Omental fat pad (tissue), 4 donors: ENCODE results near the gene SIRT1. TPM values are rescaled to one million over a fixed set of nuclear protein-coding genes. Genes with fewer than 3 reads are reported as not detected.

Source experiments
- ATAC-seq: fragments of 150-250 bp; one replicate; pipeline ENCODE4 v1.9.1; 2016; ENCODE audit warnings: mild to moderate bottlenecking, moderate library complexity; ENCODE audit not compliant: low FRiP score
- DNase-seq: peaks from one replicate; pipeline ENCODE4 v3.0.0-alpha.2; 2019; ENCODE audit warnings: low spot score
- total RNA-seq, 4 donors: library from RNA; depleted of rRNA; stranded (reverse); fragments of >200 nt; gene quantifications; one replicate each; pipeline ENCODE4 v1.1.0, GENCODE V29; 2016
- TF ChIP-seq, protein P1 (sequence below), 3 donors: fragments of 450-650 bp; IDR thresholded peaks; one replicate each; pipeline ENCODE4 v1.5.1; 2016 to 2017; ENCODE audit warnings: antibody characterized with exemption in 3 of 3, mild to moderate bottlenecking in 3 of 3, moderate library complexity in 2 of 3

Gene SIRT1
- total RNA-seq, 4 donors from 2014 or later, result 19.1 to 38.8 (median 29.7) TPM

DNA sequence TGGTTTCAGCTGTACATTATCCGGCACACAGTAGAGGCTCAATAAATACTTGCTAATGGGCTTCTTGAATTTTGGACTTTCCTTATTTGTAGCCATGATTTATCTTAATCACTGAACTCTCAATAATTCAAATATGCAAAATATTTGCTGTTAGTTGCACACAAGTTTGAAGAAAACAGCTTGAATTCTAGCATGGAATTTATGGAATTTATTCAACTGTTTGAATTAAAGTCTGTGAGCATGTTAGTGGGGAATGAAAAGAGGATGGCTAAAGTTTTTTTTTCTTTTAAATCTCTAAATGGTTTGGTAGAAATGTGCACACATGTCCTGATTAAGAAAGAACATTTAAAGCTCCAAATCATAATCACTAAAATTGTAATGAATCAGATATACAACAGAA is 42.5 kb downstream of the SIRT1 start:
- TF ChIP-seq, protein P1, sequence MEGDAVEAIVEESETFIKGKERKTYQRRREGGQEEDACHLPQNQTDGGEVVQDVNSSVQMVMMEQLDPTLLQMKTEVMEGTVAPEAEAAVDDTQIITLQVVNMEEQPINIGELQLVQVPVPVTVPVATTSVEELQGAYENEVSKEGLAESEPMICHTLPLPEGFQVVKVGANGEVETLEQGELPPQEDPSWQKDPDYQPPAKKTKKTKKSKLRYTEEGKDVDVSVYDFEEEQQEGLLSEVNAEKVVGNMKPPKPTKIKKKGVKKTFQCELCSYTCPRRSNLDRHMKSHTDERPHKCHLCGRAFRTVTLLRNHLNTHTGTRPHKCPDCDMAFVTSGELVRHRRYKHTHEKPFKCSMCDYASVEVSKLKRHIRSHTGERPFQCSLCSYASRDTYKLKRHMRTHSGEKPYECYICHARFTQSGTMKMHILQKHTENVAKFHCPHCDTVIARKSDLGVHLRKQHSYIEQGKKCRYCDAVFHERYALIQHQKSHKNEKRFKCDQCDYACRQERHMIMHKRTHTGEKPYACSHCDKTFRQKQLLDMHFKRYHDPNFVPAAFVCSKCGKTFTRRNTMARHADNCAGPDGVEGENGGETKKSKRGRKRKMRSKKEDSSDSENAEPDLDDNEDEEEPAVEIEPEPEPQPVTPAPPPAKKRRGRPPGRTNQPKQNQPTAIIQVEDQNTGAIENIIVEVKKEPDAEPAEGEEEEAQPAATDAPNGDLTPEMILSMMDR (IDR thresholded peaks at IDR 0.05), result no peak
- ATAC-seq (no peak), DNase-seq (no peak)

DNA sequence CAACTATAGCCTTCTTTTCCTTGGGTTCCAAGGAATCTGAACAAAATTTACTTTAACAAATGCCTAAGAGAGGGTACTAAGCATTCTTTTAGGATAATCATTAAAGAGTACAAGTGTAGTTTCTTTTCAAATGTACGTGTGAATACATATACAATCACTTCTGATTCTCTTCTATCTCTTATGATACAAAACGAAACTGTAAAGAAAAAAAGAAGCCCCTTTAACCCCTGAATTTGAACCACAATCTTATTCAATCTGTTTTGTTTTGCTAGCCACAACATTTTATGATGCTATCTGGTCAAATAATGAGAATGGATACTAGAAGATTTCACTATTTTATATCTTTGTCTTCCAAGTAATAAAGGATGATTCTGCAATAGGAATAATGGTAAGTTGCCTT is 48.7 kb downstream of the SIRT1 start:
- TF ChIP-seq, protein P1 (IDR thresholded peaks at IDR 0.05), result no peak
- DNase-seq (no peak), ATAC-seq (no peak)

DNA sequence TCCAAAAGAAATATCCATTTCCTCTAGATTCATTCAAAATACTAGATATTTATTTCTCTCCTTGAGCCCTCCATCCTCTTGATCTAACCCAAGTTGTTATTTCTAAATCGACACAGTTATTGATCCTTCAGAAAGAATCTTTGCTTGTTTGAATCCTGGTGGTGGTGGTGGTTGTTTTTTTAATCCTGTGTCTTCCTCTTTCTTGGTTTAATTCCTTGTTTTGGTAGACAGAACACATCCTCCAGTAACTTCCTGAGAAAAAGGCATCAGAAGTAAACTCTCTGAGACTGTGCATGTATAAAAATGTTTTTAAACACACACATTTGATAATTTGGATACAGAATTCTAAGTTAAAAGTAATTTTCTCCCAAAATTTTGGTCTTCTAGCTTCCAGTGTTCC is 49.9 kb downstream of the SIRT1 start:
- TF ChIP-seq, protein P1 (IDR thresholded peaks at IDR 0.05), result no peak
- DNase-seq (no peak), ATAC-seq (no peak)

DNA sequence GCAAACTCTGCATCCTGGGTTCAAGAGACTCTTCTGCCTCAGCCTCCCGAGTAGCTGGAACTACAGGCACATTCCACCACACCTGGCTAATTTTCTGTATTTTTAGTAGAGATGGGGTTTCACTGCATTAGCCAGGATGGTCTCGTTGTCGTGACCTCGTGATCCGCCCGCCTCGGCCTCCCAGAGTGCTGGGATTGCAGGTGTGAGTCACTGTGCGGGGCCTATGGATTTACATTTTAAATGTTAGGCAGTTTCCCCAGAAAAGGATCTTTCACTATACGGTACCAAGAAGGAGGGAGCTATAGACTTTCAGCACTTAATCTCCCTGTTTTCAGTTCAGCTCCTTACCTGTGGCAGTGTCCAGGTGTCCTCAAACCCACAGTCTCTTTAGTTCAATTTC is 50.8 kb downstream of the SIRT1 start:
- DNase-seq (no peak), ATAC-seq (no peak)
- TF ChIP-seq, protein P1 (IDR thresholded peaks at IDR 0.05), result no peak

DNA sequence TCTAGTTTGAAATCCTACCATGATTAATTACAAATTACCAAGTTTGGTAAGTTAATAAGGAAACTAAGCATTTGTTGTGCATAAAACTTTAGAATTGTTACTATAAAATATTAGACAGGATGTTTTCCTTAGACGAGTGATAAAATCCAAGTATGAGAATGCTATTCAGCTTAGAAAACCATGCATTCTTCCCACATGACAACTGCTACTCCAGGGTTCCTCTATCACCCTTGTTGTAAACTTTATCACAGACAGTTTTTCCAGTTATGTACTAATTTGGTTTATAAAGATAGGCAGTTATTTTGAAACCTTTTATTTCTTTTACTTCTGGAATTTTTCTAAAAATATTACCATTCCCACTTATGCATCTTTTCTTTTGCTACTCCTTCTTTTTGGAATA is 52.0 kb downstream of the SIRT1 start:
- DNase-seq (no peak), ATAC-seq (no peak)
- TF ChIP-seq, protein P1 (IDR thresholded peaks at IDR 0.05), result no peak

DNA sequence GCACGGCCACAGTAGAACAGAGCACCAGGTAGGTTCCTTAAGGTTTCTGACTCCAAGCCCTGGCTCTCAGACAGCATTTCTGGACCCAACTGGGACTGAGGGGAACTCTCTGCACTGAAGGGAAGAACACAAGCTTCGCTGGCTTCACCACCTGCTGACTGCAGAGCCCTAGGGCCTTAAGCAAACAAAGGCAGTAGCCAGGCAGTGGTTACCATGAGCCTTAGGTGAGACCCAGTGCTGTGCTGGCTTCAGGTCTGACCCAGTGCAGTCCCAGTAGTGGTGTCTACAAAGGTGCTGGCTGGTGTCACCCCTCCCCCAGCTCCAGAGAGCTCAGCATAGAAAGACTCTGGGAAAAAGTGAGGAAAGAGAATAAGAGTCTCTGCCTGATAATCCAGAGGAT is 59.5 kb downstream of the SIRT1 start:
- TF ChIP-seq, protein P1 (IDR thresholded peaks at IDR 0.05), result no peak
- no peak for DNase-seq

DNA sequence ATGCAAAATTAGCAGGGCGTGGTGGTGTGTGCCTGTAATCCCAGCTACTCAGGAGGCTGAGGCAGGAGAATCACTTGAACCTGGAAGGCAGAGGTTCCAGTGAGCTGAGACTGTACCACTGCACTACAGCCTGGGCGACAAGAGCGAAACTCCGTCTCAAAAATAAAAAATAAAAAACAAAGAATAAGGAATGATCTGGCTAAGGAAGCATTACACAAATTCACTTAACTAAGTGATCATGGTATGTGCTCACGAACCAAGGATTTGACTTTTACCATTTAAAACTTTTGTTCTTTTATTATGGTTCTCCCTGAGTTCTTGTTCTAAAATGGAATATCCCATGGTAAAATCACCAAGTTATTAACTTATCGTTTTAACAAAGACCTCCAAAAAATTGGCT is 71.2 kb downstream of the SIRT1 start:
- ATAC-seq, result no peak
- TF ChIP-seq, protein P1 (IDR thresholded peaks at IDR 0.05), result no peak

More for the DNA sequence above, 59.5 kb downstream of the SIRT1 start:
- ATAC-seq, result no peak

More for the DNA sequence above, 71.2 kb downstream of the SIRT1 start:
- no peak for DNase-seq
